Vagina (tissue), 2 donors: Measurements from ENCODE around the gene EXD3.

ENCODE experiments used
- CTCF ChIP-seq, 3 experiments: fragments of 450-650 bp in 2 of 3; fragments of 200-600 bp in 1 of 3; sonication (generic) in 1 of 3; IDR thresholded peaks; one replicate each; pipeline ENCODE4 v1.5.1; 2017 to 2019; ENCODE audit warnings: antibody characterized with exemption in 3 of 3, mild to moderate bottlenecking in 2 of 3, moderate library complexity in 2 of 3
- POLR2A ChIP-seq, 2 donors: fragments of 450-650 bp; IDR thresholded peaks; one replicate each; pipeline ENCODE4 v1.6.1; 2017; ENCODE audit warnings: antibody characterized with exemption in 2 of 2, mild to moderate bottlenecking in 2 of 2, moderate library complexity in 2 of 2
- POLR2AphosphoS5 ChIP-seq, 2 donors: sonication (generic); formaldehyde crosslinking; IDR thresholded peaks; one replicate each; pipeline ENCODE4 v1.9.0; 2017; ENCODE audit warnings: antibody characterized with exemption in 2 of 2, mild to moderate bottlenecking in 2 of 2, low read depth in 1 of 2; ENCODE audit not compliant: insufficient read depth in 1 of 2

- no peak for TF ChIP-seq CTCF (IDR thresholded peaks at IDR 0.05)
- TF ChIP-seq POLR2AphosphoS5 (IDR thresholded peaks at IDR 0.05; ENCODE audit: insufficient read depth in 1 of 2, low read depth in 1 of 2) = no peak
- TF ChIP-seq POLR2A (IDR thresholded peaks at IDR 0.05) = no peak
Measured at GRCh38 chr9:137312852-137313325, 110.1 kb downstream of the EXD3 start.
